ENCODE results near the gene TMEM200A. TPM values are rescaled to one million over a fixed set of nuclear protein-coding genes. Genes with fewer than 3 reads are reported as not detected.

The TMEM200A gene
- 41.2 and 46.3 TPM in 2 replicates for total RNA-seq (2013; cell fraction: nucleolus; rRNA removed)
- total RNA-seq (2014; rRNA removed) (7.3 and 7.6 TPM in 2 replicates), total RNA-seq (2014; rRNA removed; fragmentation: Illumina TruSeq; extraction: Trizol) (9.0 and 10.0 TPM in 2 replicates), total RNA-seq (2021) (7.6 and 9.0 TPM in 2 replicates), polyA plus RNA-seq (2011; rRNA removed) (12.4 and 17.2 TPM in 2 replicates), polyA plus RNA-seq (2014; fragmentation: Illumina TruSeq; extraction: Trizol) (10.6 and 12.0 TPM in 2 replicates), polyA plus RNA-seq (2014; fragmentation: Nextera tagmentation; extraction: Ambion mirVana) (10 to 100 TPM in 1 of 2 experiments, 1 to 10 TPM in 1; 6.0 to 10.0 TPM), polyA plus RNA-seq (2014; rRNA removed) (4.0 and 5.5 TPM in 2 replicates), polyA plus RNA-seq (2016; fragmentation: Nextera tagmentation; extraction: Ambion mirVana) (1 to 10 TPM; 9.2 to 9.9 TPM), polyA minus RNA-seq (2011; rRNA and poly(A)+ RNA removed) (16.1 and 17.8 TPM in 2 replicates), Bru-seq, nascent RNA (percentile 64 among the genes with signal in this experiment), BruChase-seq, experiment 1, labeled RNA remaining after a 6-hour chase (percentile 56 among the genes with signal in this experiment), BruChase-seq, experiment 2, labeled RNA remaining after a 2-hour chase (percentile 61 among the genes with signal in this experiment)
- polyA plus RNA-seq (2011; ENCODE audit: low read depth), result 4.3 TPM
- 5.8 and 7.1 TPM in 2 replicates for polyA plus RNA-seq (2011; cell fraction: cytosol; rRNA removed)
- 5.1 and 5.9 TPM in 2 replicates for polyA plus RNA-seq (2011; cell fraction: nucleus; rRNA removed)
- 5.6 and 6.0 TPM in 2 replicates for polyA plus RNA-seq (2012)
- 3.9 and 5.0 TPM in 2 replicates for polyA minus RNA-seq (2011; cell fraction: cytosol; rRNA and poly(A)+ RNA removed)
- polyA minus RNA-seq (2011; cell fraction: nucleus; rRNA and poly(A)+ RNA removed), result 7.4 and 11.6 TPM in 2 replicates
- long read RNA-seq, experiment 1, partial matches to known transcripts, result 1 of 4 reads
- long read RNA-seq, experiment 1, other reads (novel, unspliced or antisense), result 3 of 4 reads
- long read RNA-seq, experiment 2, partial matches to known transcripts, result 0 of 46 reads
- long read RNA-seq, experiment 2, other reads (novel, unspliced or antisense), result 46 of 46 reads

- Histone ChIP-seq H4K20me1 (ENCODE audit: control insufficient read depth, insufficient read depth) (no peaks in the 10 kb centered on the region), H3K4me2 (ENCODE audit: control insufficient read depth, insufficient read depth) (no peak within 1 kb of the TSS; the same call in 1 of the 2 replicates), H3K9me3 (replicated peaks; ENCODE audit: control insufficient read depth, insufficient read depth, low read length) (no peaks in the 10 kb centered on the region), H3K4me3 (peak within 1 kb of the TSS; percentile 50; the same call in 1 of the 2 replicates), H3K36me3 (ENCODE audit: control insufficient read depth in 2 of 2, insufficient read depth in 2 of 2, low read length in 1 of 2) (no peaks in the 10 kb centered on the region), H2AFZ (ENCODE audit: control insufficient read depth, low read depth, low read length) (no peak within 1 kb of the TSS), H3K9ac (ENCODE audit: control insufficient read depth, insufficient read depth, low read length) (no peak within 1 kb of the TSS), H3K79me2 (ENCODE audit: control insufficient read depth, insufficient read depth, low read length) (no peaks in the 10 kb centered on the region), H3K27ac (ENCODE audit: control insufficient read depth, insufficient read depth) (no peak within 1 kb of the TSS), H3K27me3 (replicated peaks in 1 of 2; ENCODE audit: control insufficient read depth in 2 of 2, insufficient read depth in 2 of 2, low read length in 1 of 2) (peaks cover 0 to 7% of the 10 kb centered on the region in 2 experiments; a peak in 1 of 4 replicates), H3K4me1 (ENCODE audit: control insufficient read depth, insufficient read depth, low read length) (no peaks in the 10 kb centered on the region)
- in situ Hi-C loops (cut with MboI), result no loop called here
- no peak for FAIRE-seq
- RAD21 ChIA-PET (ENCODE audit: unreplicated experiment), result interaction anchor here (0.6 to 7.4 kb wide), 7 partner anchors 14 to 333 kb away, joined by 3 to 57 read pairs (median 4); no protein-coding TSS in a partner anchor
- WGBS (ENCODE audit: insufficient coverage, insufficient replicate concordance, low lambda C conversion rate, missing lambda C conversion rate), result 6% methylated on average over 67 of the region's 84 CpGs
- SMC1A ChIA-PET (ENCODE audit: uncharacterized antibody, unreplicated experiment), result interaction anchor here (0.8 to 2.3 kb wide), 4 partner anchors 17 to 334 kb away, joined by 3 to 16 read pairs (median 6); no protein-coding TSS in a partner anchor
- CTCF ChIA-PET, result interaction anchor here (0.6 to 2.8 kb wide), 12 partner anchors 12 to 336 kb away, joined by 3 to 15 read pairs (median 4); no protein-coding TSS in a partner anchor
- no TSS peak for BruUV-seq (replicated peaks)
- POLR2A ChIA-PET, result interaction anchor here (0.6 to 1.2 kb wide), 4 partner anchors 150 to 259 kb away, joined by 3 to 5 read pairs (median 4); no protein-coding TSS in a partner anchor
- no peak for DNase-seq (ENCODE audit: low read depth, low spot score)
- intact Hi-C loops (cut with micrococcal nuclease; ENCODE audit: unreplicated experiment), result loop anchor here (1.0 to 5.0 kb wide), 2 partner anchors 152 to 333 kb away; no protein-coding TSS in a partner anchor
- peak; percentile 80 for ATAC-seq
- no peak for TF ChIP-seq TCF3 (IDR thresholded peaks at IDR 0.05; ENCODE audit: borderline replicate concordance, insufficient read depth, low read depth, low read length)
- TF ChIP-seq ZBTB33 (IDR thresholded peaks at IDR 0.05), result no peak
- TF ChIP-seq ZNF274 (IDR thresholded peaks at IDR 0.05; ENCODE audit: insufficient read depth, insufficient read length), result no peak
- no peak for TF ChIP-seq BACH1 (IDR thresholded peaks at IDR 0.05; ENCODE audit: borderline replicate concordance)
- TF ChIP-seq LARP7 (IDR thresholded peaks at IDR 0.05), result peak; percentile 26; the same call in 1 of the 2 replicates
- peak; percentile 74; the same call in 1 of the 2 replicates for TF ChIP-seq IKZF1 (conservative IDR thresholded peaks at IDR 0.05)
- no peak for TF ChIP-seq CBFB (IDR thresholded peaks at IDR 0.05; ENCODE audit: low read depth)
- no peak for TF ChIP-seq E2F8 (IDR thresholded peaks at IDR 0.05; ENCODE audit: low read depth, partially characterized antibody)
- no peak for TF ChIP-seq E4F1 (IDR thresholded peaks at IDR 0.05; ENCODE audit: borderline replicate concordance, partially characterized antibody)
Measured at GRCh38 chr6:130365166-130366106, at the start of gene TMEM200A. Gene TMEM200A (plus strand): TSS chr6:130366017. CDS start chr6:130440423, 74,406 bp downstream.
